GM19452 (cell line): ENCODE data around the gene TMEM266.

Experiments
- ATAC-seq: cut with Tn5 transposase; IDR thresholded peaks from one replicate; pipeline ENCODE4 v1.9.1; 2021; ENCODE audit not compliant: unreplicated experiment

The TMEM266 gene

DNA sequence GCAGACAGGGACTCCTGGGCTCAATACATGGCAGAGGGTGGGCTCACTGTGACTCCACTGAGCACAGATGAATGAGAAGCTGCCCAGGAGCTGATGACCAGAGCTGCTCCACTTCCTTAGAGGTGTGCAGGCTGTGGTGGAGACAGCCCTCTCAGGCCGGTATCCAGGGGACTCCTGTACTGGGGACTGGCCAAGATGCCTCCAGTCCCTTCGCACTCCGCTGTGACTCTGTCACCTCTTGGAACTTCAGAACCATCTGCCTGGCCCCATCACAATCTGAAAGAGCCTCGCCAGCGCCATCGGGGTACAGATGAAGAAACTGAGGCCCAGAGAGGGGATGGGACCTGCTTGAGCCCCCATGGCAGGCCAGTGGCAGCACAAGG lies 140.3 kb downstream of the TMEM266 start:
- no peak for ATAC-seq

DNA sequence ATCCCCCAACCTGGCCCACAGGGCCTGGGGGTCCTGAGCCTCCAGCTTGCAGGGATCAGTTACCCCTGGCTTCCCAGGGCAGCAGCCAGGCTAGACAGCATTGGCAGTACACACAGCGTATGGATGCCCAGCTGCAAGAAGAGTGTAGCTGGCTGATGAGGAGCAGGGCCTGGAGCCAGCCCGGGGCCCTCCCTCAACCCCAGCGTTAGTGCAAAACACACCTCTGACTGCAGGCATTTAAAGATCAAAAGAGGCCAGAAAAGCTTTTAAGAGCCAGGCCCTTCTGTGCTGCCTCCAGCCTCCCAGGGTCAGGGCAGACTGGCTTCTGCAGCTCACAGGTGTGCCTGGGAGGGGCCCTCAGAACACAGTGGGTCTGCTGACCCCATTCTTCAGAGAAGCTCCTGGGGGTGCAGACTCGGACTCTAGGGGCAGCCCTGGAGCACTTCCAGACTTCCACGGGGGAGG lies 140.9 kb downstream of the TMEM266 start:
- no peak for ATAC-seq

- ATAC-seq = no peak
Observed at GRCh38 chr15:76201536-76202255, 141.9 kb downstream of the TMEM266 start.

- ATAC-seq = no peak
Observed at GRCh38 chr15:76203346-76204108, 143.7 kb downstream of the TMEM266 start.

DNA sequence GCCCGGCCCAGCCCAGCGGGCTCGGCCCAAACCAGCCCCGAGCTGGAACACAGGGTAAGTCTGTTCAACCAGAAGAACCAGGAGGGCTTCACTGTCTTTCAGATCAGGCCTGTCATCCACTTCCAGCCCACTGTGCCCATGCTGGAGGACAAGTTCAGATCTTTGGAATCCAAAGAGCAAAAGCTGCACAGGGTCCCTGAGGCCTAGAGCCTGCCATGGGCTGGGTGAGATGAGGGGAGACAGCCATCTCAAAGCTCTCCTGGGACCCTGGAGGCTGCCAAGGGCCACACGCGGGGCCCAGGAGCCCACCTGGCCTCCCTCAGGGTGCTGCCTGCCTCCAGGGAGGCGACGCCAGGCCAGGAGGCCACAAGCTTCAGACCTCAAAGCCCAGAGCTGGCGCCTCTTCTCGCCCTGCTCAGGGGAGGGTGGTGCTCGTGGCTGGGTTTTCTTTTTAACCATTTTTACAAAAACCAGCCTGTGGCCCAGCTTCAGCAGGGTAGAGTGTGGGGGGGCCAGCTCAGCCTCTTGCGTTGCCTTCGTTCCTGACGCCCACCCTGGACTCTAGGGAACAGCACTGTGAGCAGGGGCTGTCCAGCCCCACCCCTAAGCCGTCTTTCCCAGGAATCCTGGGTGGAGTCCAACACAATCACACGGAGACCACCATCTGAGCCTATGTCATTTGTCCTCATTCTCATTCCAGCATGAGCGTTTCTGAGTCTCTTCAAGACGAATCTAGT lies 144.5 kb downstream of the TMEM266 start:
- no peak for ATAC-seq

GRCh38 chr15:76204916-76205460 lies 145.2 kb downstream of the TMEM266 start:
- no peak for ATAC-seq

DNA sequence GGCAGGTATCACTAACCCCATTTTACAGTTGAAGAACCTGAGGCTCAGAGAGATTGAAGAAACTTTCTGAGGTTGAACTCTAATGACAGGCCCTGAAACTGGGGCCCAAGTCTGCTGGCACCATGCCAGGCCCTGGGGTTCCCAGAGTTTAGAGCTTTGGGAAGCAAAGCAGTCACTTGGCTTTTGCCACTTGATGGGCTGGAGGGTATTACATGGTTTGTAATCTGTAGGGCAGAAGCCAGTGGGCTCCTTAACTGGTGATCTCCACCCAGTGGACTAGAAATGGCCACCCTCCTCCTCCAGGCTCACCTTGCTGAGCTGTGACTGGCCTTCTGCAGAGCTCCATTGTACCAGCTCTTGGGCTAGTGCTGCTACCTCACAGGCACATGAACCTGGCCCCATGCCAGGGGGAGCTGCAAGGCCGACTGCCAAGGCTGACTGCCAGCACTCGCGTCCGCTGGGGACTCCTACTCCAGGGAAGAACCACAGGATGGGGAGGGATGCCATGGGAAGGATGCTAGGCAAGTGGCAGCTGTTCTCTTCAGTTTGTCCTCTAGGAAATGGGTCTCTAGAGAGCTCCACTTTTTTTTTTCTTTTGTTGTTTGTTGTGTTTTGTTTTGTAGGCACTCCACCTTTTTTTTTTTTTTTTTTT lies 146.7 kb downstream of the TMEM266 start:
- no peak for ATAC-seq

DNA sequence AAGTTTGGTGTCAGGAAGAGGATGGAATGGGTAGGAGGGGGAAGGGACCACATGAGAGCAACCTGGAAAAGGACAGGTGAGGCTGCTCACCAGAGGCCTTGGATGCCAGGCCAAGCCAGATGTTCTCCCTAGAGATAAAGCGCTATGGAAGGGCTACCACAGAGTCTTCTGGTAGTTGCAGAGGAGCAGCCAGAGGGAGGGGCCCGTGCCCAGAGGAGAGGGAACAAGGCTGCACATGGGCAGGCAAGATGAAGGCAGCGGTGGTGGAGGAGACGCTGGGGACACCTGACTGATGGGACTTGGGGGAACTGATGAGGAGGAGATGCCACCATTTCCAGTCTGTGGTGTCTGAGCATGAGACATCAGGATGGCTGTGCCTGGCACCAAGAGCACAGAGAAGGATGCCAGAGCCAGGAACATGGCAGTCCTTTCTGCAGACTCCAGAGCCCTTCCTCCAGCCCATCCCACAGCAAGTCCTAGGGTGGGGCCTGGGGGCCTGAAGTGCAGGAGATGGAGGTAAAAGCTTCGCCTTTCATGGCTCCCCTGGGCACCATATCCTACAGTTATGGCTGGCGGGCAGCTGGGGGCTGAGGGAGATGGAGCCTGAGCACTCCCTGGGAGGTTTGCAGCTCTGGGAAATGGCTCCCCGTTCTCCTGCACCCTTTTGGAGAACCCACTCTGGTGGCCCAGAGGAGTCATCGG lies 148.4 kb downstream of the TMEM266 start:
- ATAC-seq = no peak

GRCh38 chr15:76208786-76209424 lies 149.1 kb downstream of the TMEM266 start:
- ATAC-seq = no peak

DNA sequence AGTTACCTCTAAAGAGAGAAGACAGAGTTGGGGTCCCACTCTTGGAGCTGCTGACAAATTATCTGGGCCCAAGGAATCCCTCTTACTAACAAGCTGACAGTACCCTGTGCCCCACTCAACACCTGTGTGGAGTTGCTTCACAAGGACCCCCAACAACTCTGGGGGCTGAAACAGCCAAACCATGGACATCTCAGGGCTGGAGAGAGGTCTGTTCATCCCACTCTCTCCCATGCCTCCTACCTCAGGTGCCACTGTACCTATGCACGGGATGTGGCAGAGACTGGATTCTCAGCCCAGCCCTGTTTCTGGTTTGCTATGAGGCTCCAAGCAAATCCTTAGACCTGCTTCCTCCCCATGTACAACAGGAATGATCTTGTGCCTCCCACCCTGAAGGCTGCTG lies 149.7 kb downstream of the TMEM266 start:
- ATAC-seq = no peak

DNA sequence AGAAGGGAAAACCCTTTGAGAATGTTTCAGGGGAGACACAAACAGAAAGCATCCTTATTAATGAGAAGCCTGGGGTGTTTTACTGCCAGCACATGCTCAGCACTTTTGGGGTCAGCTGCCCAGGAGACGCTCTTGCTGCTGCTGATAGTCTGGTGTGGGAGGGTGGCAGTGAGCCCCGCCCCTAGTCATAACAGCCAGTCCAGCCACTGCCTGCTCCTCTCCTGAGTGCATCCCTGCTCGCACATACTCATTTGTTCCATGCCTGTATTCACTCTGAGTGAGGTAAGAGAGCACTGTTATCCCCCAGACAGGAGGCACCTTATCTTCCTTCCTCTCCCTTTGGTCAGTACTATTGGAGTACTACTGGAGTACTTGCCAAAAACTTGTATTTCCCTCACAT lies 150.2 kb downstream of the TMEM266 start:
- ATAC-seq = no peak

GRCh38 chr15:76215634-76216033 lies 155.8 kb downstream of the TMEM266 start:
- ATAC-seq = no peak

GRCh38 chr15:76217029-76217881 lies 157.5 kb downstream of the TMEM266 start:
- no peak for ATAC-seq

DNA sequence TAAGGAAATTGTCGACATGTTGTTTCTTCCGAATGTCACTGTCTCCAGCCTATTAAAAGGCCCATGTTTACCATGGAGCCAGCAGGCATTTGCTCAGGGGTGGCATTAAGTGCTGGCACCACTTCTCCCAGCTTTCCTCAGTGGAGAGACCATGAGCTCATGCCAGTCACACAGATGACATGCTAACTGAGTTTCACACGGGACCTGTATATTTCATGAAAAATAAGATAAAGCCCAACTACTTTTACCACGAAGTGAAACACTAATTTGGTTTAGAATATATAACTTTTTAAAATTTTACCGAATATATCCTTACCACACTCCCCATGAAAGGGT lies 158.1 kb downstream of the TMEM266 start:
- ATAC-seq = no peak

GRCh38 chr15:76221085-76221767 lies 161.4 kb downstream of the TMEM266 start:
- ATAC-seq = no peak

DNA sequence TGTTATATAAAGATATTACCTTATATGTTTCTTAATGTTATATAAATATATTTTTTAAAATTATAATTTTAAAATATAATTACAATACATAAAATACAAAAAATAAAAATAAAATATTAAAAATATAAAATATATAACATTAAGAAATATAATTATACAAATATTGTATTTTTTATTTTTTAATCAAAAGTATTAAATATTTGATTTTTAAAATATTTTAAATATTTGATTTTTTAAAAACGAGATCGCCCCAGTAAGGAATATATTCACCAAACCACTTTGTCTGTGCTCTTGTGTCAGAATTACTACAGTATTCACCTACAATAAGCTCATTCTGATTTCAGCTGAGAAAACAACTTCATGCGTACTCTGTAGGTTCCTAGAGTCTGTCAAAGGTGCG lies 162.4 kb downstream of the TMEM266 start:
- no peak for ATAC-seq

DNA sequence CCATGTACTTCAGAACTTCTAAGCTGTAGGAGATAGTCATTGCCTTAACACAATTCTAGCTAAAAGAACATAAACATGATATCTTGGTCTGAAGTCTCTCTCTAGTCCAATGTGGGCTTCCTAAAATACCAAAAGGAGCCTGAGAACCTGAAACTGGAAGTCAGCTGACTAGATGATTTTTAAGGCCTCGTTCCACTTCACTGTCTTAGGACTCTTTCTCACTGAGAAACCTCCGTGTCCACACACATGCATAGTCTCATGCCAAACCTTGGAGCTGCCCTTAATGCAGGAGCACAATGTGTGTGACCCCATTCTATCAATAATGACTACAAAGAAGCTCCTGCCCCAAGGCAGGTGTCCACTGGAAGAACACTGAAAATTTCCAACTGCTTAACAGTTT lies 163.7 kb downstream of the TMEM266 start:
- ATAC-seq = no peak

- no peak for ATAC-seq
Observed at GRCh38 chr15:76229266-76229665, 169.5 kb downstream of the TMEM266 start.

DNA sequence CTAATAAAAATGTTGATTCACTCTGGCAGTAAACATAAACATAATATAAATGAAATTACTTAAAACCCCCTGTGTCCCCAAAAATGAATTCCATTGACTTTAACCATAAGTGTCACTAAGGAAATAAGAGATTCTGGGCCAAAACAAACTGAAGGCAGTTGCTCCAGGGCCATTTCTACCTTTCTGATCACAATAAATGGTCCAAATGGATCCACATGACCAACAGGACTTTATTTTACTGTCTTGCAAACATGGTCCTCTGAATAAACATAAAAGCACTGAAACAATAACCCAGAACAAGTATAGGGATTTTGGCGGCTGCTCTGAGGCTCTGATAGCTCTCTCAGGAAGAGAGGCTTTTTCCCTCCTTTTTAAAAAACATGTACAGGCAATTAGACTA lies 174.1 kb downstream of the TMEM266 start:
- no peak for ATAC-seq
